ENCODE data around the gene RAB14. TPM values are rescaled to one million over a fixed set of nuclear protein-coding genes. Genes with fewer than 3 reads are reported as not detected.

The RAB14 gene
- 50.9 and 52.6 TPM in 2 replicates for total RNA-seq
- total RNA-seq (2013): 29.8 TPM
- 20.4 and 31.1 TPM in 2 replicates for polyA plus RNA-seq
- 10.8 and 18.0 TPM in 2 replicates for polyA minus RNA-seq

DNA sequence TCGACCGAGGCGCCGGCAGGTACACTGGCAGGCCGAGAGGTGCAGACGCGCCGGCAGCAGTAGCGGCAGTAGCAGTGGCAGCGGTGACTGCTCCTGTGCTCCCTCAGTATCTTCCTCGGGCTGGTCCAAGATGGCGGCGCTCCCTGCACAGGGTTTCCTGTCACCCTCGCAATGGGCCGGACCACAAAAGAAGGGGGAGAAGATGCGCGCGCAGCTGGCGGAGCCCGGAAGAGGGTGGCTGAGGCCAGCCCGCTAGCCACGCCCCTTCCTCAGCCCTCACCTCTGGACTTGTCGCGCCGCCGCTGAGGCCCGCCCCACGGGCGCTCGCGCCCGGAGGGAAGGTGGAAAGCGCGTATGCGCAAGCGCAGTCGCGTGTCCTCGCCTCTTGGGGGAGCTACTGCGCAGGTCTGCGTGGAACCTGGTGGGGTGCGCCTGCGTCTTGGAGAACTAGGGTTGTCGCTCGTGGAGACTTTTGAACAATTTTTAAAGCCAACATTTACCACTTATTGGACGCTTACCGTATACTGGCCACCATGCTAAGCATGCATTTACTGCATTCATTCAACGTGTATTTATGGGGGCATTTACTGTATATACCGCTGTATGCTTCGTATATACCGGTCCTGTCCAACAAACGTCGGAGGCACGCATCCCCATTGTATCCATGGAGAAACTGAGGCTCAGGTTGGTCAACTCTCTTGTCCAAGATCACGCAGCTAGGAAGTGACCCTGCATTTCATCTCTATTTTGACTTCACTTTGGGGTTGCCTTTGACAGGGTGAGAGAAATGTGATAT lies at the start of gene RAB14:
TSS of gene RAB14 (minus strand) at position 132 of the 796 bp plus-strand sequence. CDS start 8,457 bp downstream, outside the sequence.
- Histone ChIP-seq H3K4me3 (ENCODE audit: control extremely low read depth in 1 of 5, extremely low read depth in 1 of 5, insufficient read depth in 1 of 5, low read depth in 2 of 5, low read length in 4 of 5) (peak within 1 kb of the TSS; percentile 80 to 93 (median 82)), H3K9ac (ENCODE audit: low read length) (peak within 1 kb of the TSS; percentile 93), H3K27ac (ENCODE audit: low read length in 2 of 2) (peak within 1 kb of the TSS; percentile 79 to 91), H3K36me3 (replicated peaks in 1 of 2; ENCODE audit: control extremely low read depth in 1 of 2, control insufficient read depth in 1 of 2, extremely low read depth in 1 of 2, insufficient read depth in 2 of 2, low read length in 1 of 2) (no peaks in the 10 kb centered on the region), H3K27me3 (replicated peaks in 1 of 4; ENCODE audit: control extremely low read depth in 1 of 4, control insufficient read depth in 3 of 4, insufficient read depth in 4 of 4, low read length in 3 of 4) (no peaks in the 10 kb centered on the region), H3K4me1 (ENCODE audit: control insufficient read depth in 2 of 2, insufficient read depth in 2 of 2, low read length in 2 of 2) (peaks cover 36 to 47% of the 10 kb centered on the region in 2 donors), H3K79me2 (ENCODE audit: control insufficient read depth, insufficient read depth, low read length) (peaks cover 67% of the 10 kb centered on the region), H2AFZ (ENCODE audit: insufficient read depth, low read depth, low read length, poor library complexity, severe bottlenecking) (peak within 1 kb of the TSS; percentile 93), H3K9me3 (ENCODE audit: control extremely low read depth in 1 of 3, control insufficient read depth in 2 of 3, insufficient read depth in 1 of 3, low read length in 2 of 3) (no peaks in the 10 kb centered on the region), H3K4me2 (replicated peaks; ENCODE audit: low read depth, low read length, poor library complexity, severe bottlenecking) (peak within 1 kb of the TSS; percentile 92), H4K20me1 (ENCODE audit: control insufficient read depth, insufficient read depth, low read length, poor library complexity, severe bottlenecking) (peaks cover 39% of the 10 kb centered on the region)
- no peaks in the 10 kb centered on the region for H3K9me3 Mint-ChIP-seq (ENCODE audit: insufficient read depth)
- H3K27ac Mint-ChIP-seq: peak within 1 kb of the TSS; percentile 98
- H3K4me1 Mint-ChIP-seq: peaks cover 55% of the 10 kb centered on the region
- TF ChIP-seq, protein P1, sequence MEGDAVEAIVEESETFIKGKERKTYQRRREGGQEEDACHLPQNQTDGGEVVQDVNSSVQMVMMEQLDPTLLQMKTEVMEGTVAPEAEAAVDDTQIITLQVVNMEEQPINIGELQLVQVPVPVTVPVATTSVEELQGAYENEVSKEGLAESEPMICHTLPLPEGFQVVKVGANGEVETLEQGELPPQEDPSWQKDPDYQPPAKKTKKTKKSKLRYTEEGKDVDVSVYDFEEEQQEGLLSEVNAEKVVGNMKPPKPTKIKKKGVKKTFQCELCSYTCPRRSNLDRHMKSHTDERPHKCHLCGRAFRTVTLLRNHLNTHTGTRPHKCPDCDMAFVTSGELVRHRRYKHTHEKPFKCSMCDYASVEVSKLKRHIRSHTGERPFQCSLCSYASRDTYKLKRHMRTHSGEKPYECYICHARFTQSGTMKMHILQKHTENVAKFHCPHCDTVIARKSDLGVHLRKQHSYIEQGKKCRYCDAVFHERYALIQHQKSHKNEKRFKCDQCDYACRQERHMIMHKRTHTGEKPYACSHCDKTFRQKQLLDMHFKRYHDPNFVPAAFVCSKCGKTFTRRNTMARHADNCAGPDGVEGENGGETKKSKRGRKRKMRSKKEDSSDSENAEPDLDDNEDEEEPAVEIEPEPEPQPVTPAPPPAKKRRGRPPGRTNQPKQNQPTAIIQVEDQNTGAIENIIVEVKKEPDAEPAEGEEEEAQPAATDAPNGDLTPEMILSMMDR (IDR thresholded peaks at IDR 0.05): peak; percentile 51
- no peak for TF ChIP-seq EZH2 (IDR thresholded peaks at IDR 0.05; ENCODE audit: borderline replicate concordance, insufficient read depth, low read depth, low read length, poor library complexity, severe bottlenecking)
- DNase-seq (peak; percentile 100), ATAC-seq (ENCODE audit: low read depth) (peak; percentile 89)
- CTCF ChIA-PET: interaction anchor here (0.9 to 5.3 kb wide), 8 partner anchors 8 to 142 kb away, joined by 3 to 61 read pairs (median 4); partner anchors contain the start of gene GSN
- POLR2A ChIA-PET: interaction anchor here (0.9 to 1.4 kb wide), 5 partner anchors 44 to 409 kb away, joined by 3 to 5 read pairs (median 4); partner anchors contain the start of genes FBXW2 and GSN
- WGBS (ENCODE audit: insufficient coverage): 1% methylated on average over 48 of the region's 55 CpGs
- intact Hi-C loops (cut with micrococcal nuclease): loop anchor here (1.0 to 10.0 kb wide), 11 partner anchors 19 to 490 kb away; partner anchors contain the start of genes CNTRL, GSN, MEGF9 and STOM
- H3K4me3 Mint-ChIP-seq: peak within 1 kb of the TSS; percentile 97
- H3K27me3 Mint-ChIP-seq: no peaks in the 10 kb centered on the region

DNA sequence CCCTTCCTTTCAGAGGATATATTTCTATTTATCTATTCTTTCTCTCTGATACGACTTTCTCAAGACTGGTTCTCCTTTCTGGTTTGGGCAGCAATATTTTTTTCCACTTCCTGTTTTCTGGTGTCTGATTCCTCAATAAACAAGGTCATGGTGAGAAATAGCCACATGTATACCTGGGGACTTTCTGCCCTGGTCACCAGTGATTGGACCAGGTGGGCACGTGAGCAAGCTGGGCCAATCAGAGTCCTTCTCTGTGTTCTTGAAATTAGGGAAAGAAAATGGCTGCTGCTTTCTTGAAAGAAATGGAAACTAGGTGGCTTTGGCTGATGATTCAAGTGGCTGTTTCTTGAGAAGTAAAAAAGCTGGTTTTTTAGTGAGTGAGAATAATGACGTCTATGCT lies 47.9 kb upstream of the RAB14 start:
- no peaks in the 10 kb centered on the region for H3K27me3 ChIP-seq (replicated peaks in 1 of 4; ENCODE audit: control extremely low read depth in 1 of 4, control insufficient read depth in 3 of 4, insufficient read depth in 4 of 4, low read length in 3 of 4)
- ChIA-PET CTCF (no interaction called here), POLR2A (no interaction called here)
- peak overlapping the region in 1 of 2 donors; percentile 37 for H3K27ac ChIP-seq (ENCODE audit: low read length in 2 of 2)
- H3K4me3 ChIP-seq (ENCODE audit: control extremely low read depth in 1 of 5, extremely low read depth in 1 of 5, insufficient read depth in 1 of 5, low read depth in 2 of 5, low read length in 4 of 5): no peak overlapping the region
- Mint-ChIP-seq H3K27me3 (no peaks in the 10 kb centered on the region), H3K27ac (peak overlapping the region; percentile 66), H3K9me3 (ENCODE audit: insufficient read depth) (peaks cover 2% of the 10 kb centered on the region), H3K4me3 (no peak overlapping the region), H3K4me1 (peaks cover 30% of the 10 kb centered on the region)
- WGBS (ENCODE audit: insufficient coverage): 100% methylated on average over 2 of the region's 3 CpGs
- TF ChIP-seq, protein P1 (IDR thresholded peaks at IDR 0.05): no peak
- no peak for TF ChIP-seq EZH2 (IDR thresholded peaks at IDR 0.05; ENCODE audit: borderline replicate concordance, insufficient read depth, low read depth, low read length, poor library complexity, severe bottlenecking)
- no peak overlapping the region for H3K9ac ChIP-seq (ENCODE audit: low read length)
- intact Hi-C loops (cut with micrococcal nuclease): no loop called here
- H3K79me2 ChIP-seq (ENCODE audit: control insufficient read depth, insufficient read depth, low read length): no peaks in the 10 kb centered on the region
- peaks cover 17 to 30% of the 10 kb centered on the region in 2 donors for H3K4me1 ChIP-seq (ENCODE audit: control insufficient read depth in 2 of 2, insufficient read depth in 2 of 2, low read length in 2 of 2)
- H3K36me3 ChIP-seq (replicated peaks in 1 of 2; ENCODE audit: control extremely low read depth in 1 of 2, control insufficient read depth in 1 of 2, extremely low read depth in 1 of 2, insufficient read depth in 2 of 2, low read length in 1 of 2): no peaks in the 10 kb centered on the region
- H3K9me3 ChIP-seq (ENCODE audit: control extremely low read depth in 1 of 3, control insufficient read depth in 2 of 3, insufficient read depth in 1 of 3, low read length in 2 of 3): no peaks in the 10 kb centered on the region
- H4K20me1 ChIP-seq (ENCODE audit: control insufficient read depth, insufficient read depth, low read length, poor library complexity, severe bottlenecking): no peaks in the 10 kb centered on the region
- ATAC-seq (ENCODE audit: low read depth): peak; percentile 65
- DNase-seq: peak; percentile 55
- H3K4me2 ChIP-seq (replicated peaks; ENCODE audit: low read depth, low read length, poor library complexity, severe bottlenecking): peak overlapping the region; percentile 11
- no peak overlapping the region for H2AFZ ChIP-seq (ENCODE audit: insufficient read depth, low read depth, low read length, poor library complexity, severe bottlenecking)
